Measurements from ENCODE around the gene INTS6. TPM values are rescaled to one million over a fixed set of nuclear protein-coding genes. Genes with fewer than 3 reads are reported as not detected.

INTS6 gene
- total RNA-seq, 1 donor = 40.5 TPM

GRCh38 chr13:51333421-51333820 is 119.4 kb downstream of the INTS6 start:
- H3K9me3 ChIP-seq (ENCODE audit: low read depth, low read length) = no peaks in the 10 kb centered on the region
- H3K4me1 ChIP-seq (ENCODE audit: insufficient read depth, low read length) = peaks cover 20% of the 10 kb centered on the region
- H3K4me3 ChIP-seq (ENCODE audit: insufficient read depth, low read length) = no peak overlapping the region
- H4K20me1 ChIP-seq (ENCODE audit: insufficient read depth, low read length) = no peaks in the 10 kb centered on the region
- no peak overlapping the region for H3K4me2 ChIP-seq (ENCODE audit: insufficient read depth, low read length)
- H2AFZ ChIP-seq (ENCODE audit: low read length) = no peak overlapping the region
- H3K36me3 ChIP-seq (ENCODE audit: insufficient read depth, low read length) = no peaks in the 10 kb centered on the region
- no peaks in the 10 kb centered on the region for H3K27me3 ChIP-seq (ENCODE audit: insufficient read depth, low read length)
- TF ChIP-seq CTCF (IDR thresholded peaks at IDR 0.05; ENCODE audit: extremely low read depth, low read depth, low read length) = no peak
- no peak for DNase-seq (ENCODE audit: insufficient read length, low spot score, missing footprints)
- H3K79me2 ChIP-seq (ENCODE audit: insufficient read depth, low read length) = no peaks in the 10 kb centered on the region
- no peak overlapping the region for H3K27ac ChIP-seq (ENCODE audit: low read depth, low read length)

GRCh38 chr13:51332566-51333361 is 120.1 kb downstream of the INTS6 start:
- Histone ChIP-seq H3K79me2 (ENCODE audit: insufficient read depth, low read length) (no peaks in the 10 kb centered on the region), H3K4me3 (ENCODE audit: insufficient read depth, low read length) (no peak overlapping the region), H3K4me1 (ENCODE audit: insufficient read depth, low read length) (peaks cover 20% of the 10 kb centered on the region), H4K20me1 (ENCODE audit: insufficient read depth, low read length) (no peaks in the 10 kb centered on the region), H3K9me3 (ENCODE audit: low read depth, low read length) (no peaks in the 10 kb centered on the region), H2AFZ (ENCODE audit: low read length) (no peak overlapping the region), H3K36me3 (ENCODE audit: insufficient read depth, low read length) (no peaks in the 10 kb centered on the region), H3K4me2 (ENCODE audit: insufficient read depth, low read length) (no peak overlapping the region), H3K27ac (ENCODE audit: low read depth, low read length) (no peak overlapping the region), H3K27me3 (ENCODE audit: insufficient read depth, low read length) (no peaks in the 10 kb centered on the region)
- no peak for DNase-seq (ENCODE audit: insufficient read length, low spot score, missing footprints)
- no peak for TF ChIP-seq CTCF (IDR thresholded peaks at IDR 0.05; ENCODE audit: extremely low read depth, low read depth, low read length)

DNA sequence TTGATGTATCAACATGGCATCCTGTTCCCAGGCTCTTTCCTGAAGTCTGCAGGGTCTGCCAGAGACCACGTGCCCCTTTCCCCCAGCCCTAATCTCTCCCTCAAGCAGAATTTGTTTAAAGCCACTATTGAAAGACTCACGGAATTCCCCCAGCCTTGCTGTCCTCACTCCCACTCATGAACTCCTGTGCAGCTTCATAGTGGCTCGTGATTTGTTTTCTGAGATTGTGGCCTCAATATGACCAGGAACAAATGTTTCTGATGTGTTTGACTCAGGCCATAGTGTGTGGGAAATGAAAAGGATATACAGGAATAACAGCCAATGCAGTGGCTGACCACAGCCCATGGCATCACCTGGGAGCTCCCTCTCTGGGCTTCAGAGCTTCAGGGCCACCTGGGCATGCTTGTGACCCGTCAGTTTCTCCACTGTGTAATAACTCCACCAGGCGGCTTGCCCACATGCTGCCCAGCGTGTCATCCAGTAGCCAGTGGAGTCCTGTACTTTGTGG is 121.4 kb downstream of the INTS6 start:
- no peak for DNase-seq (ENCODE audit: insufficient read length, low spot score, missing footprints)
- no peak overlapping the region for H3K4me3 ChIP-seq (ENCODE audit: insufficient read depth, low read length)
- no peaks in the 10 kb centered on the region for H4K20me1 ChIP-seq (ENCODE audit: insufficient read depth, low read length)
- H2AFZ ChIP-seq (ENCODE audit: low read length) = no peak overlapping the region
- no peak for TF ChIP-seq CTCF (IDR thresholded peaks at IDR 0.05; ENCODE audit: extremely low read depth, low read depth, low read length)
- no peaks in the 10 kb centered on the region for H3K27me3 ChIP-seq (ENCODE audit: insufficient read depth, low read length)
- H3K4me1 ChIP-seq (ENCODE audit: insufficient read depth, low read length) = peaks cover 20% of the 10 kb centered on the region
- no peaks in the 10 kb centered on the region for H3K36me3 ChIP-seq (ENCODE audit: insufficient read depth, low read length)
- peak overlapping the region; percentile 71 for H3K27ac ChIP-seq (ENCODE audit: low read depth, low read length)
- H3K79me2 ChIP-seq (ENCODE audit: insufficient read depth, low read length) = no peaks in the 10 kb centered on the region
- H3K9me3 ChIP-seq (ENCODE audit: low read depth, low read length) = no peaks in the 10 kb centered on the region
- no peak overlapping the region for H3K4me2 ChIP-seq (ENCODE audit: insufficient read depth, low read length)

DNA sequence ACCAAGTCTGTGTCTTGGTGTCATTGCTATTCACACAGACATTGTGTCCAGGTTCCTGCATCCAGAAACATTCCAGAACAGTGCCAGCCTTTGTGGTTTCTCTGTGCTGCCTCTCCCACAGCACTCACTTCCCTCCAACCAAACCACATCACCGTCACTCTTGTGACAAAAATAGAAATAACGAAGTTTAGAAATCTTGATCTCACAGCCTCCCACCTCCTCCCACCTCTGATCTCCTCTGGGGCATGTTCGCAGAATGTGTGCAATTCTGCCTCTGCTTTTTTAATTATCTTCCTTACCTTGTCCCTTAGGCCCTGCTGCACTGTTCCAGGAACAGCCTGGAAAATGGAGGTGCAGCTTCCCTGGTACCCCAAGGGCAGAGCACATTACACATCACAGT is 122.0 kb downstream of the INTS6 start:
- no peaks in the 10 kb centered on the region for H3K9me3 ChIP-seq (ENCODE audit: low read depth, low read length)
- no peak for TF ChIP-seq CTCF (IDR thresholded peaks at IDR 0.05; ENCODE audit: extremely low read depth, low read depth, low read length)
- no peaks in the 10 kb centered on the region for H3K79me2 ChIP-seq (ENCODE audit: insufficient read depth, low read length)
- H3K36me3 ChIP-seq (ENCODE audit: insufficient read depth, low read length) = no peaks in the 10 kb centered on the region
- H3K4me1 ChIP-seq (ENCODE audit: insufficient read depth, low read length) = peaks cover 20% of the 10 kb centered on the region
- H3K27ac ChIP-seq (ENCODE audit: low read depth, low read length) = peak overlapping the region; percentile 71
- H3K27me3 ChIP-seq (ENCODE audit: insufficient read depth, low read length) = no peaks in the 10 kb centered on the region
- no peaks in the 10 kb centered on the region for H4K20me1 ChIP-seq (ENCODE audit: insufficient read depth, low read length)
- peak overlapping the region; percentile 41 for H3K4me2 ChIP-seq (ENCODE audit: insufficient read depth, low read length)
- no peak overlapping the region for H3K4me3 ChIP-seq (ENCODE audit: insufficient read depth, low read length)
- DNase-seq (ENCODE audit: insufficient read length, low spot score, missing footprints) = peak; percentile 76
- H2AFZ ChIP-seq (ENCODE audit: low read length) = no peak overlapping the region
